AG04450 (cell line): ENCODE data around the gene AP2A2. TPM values are rescaled to one million over a fixed set of nuclear protein-coding genes. Genes with fewer than 3 reads are reported as not detected.

Experiments used
- CTCF ChIA-PET: fragments of 300-600, 350-600 bp; formaldehyde crosslinking; extraction: SDS; loops from one replicate; lab custom pipeline; 2022; ENCODE audit warnings: antibody characterized with exemption, inconsistent platforms; lab: Charles Lee
- POLR2A ChIA-PET: fragments of 350-600 bp; formaldehyde crosslinking; extraction: SDS; loops from one replicate; lab custom pipeline; 2021; ENCODE audit warnings: antibody characterized with exemption, inconsistent platforms; lab: Yijun Ruan, JAX
- DNase-seq: peaks from one replicate; pipeline ENCODE4 v3.0.0-alpha.2; 2011; ENCODE audit warnings: low read depth, low spot score
- H3K27ac ChIP-seq: one replicate; pipeline ENCODE4 v1.5.1; 2012; ENCODE audit warnings: low read depth, low read length, control low read depth
- H3K27me3 ChIP-seq: one replicate; pipeline ENCODE4 v1.6.0; 2012; ENCODE audit warnings: low read length; ENCODE audit not compliant: control insufficient read depth, insufficient read depth
- H3K4me3 ChIP-seq: 2 replicates; pipeline ENCODE4 v1.5.1; 2011; ENCODE audit warnings: mild to moderate bottlenecking, low read depth, low read length, control low read depth
- H3K9me3 ChIP-seq: 2 replicates; pipeline ENCODE4 v1.5.1; 2012; ENCODE audit warnings: low read length; ENCODE audit not compliant: control insufficient read depth, insufficient read depth
- polyA plus RNA-seq: library from polyadenylated mRNA; depleted of rRNA; stranded (reverse); fragments of >200 nt; gene quantifications from 2 replicates; pipeline ENCODE4 v1.2.3, GENCODE V29; 2011
- TF ChIP-seq, protein P1 (sequence below): IDR thresholded peaks from 2 replicates; pipeline ENCODE4 v1.5.1; 2011; ENCODE audit warnings: low read depth, low read length, control low read depth, inconsistent platforms

The AP2A2 gene
- polyA plus RNA-seq, 1 experiment, result 54.2 TPM

DNA sequence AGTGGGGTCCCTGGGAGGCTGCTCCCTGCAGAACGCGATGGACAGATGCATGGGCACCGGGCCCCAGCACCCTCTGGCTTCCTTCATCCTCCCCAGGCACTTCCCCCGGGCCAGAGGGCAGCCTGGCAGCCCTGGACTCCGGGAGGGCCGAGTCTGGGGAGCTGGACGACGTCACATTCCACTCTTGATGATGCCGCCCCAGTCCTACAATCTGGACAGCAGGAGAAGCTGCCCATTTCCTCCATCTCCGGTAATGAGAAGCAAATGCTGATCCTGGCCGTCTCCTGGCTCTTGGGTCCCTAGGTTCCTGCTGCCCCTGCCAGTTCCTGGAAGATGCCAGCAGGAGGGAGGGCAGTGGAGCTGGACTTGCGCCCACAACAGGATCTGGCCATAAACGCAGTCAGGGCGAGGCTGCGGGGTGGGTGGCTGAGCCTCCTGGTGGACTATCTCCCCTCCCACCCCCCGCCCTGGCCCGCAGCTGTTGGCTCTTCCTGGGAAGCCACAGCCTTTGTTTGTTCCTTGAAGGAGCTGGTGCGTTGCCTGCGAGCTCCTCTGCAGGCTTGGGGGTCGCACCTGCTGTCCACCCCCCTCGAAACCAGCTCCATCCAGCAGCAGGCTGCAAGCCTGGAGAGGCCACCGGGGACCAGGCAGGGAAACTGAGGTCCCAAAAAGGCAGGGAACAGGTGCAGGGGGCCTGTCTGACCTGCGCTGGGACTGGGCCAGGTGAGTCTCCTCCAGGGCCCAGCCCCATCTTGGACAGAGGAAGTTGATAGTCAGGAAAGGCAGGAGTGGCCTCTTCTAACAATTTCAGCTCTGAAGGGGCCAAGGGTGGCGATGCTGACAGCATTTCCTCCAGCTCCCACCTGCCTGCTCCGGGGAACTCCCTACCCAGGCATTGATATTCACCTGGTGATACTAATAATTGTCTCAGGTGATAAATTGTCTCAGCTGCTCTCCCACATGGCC is 128.8 kb downstream of the AP2A2 start:
- TF ChIP-seq, protein P1, sequence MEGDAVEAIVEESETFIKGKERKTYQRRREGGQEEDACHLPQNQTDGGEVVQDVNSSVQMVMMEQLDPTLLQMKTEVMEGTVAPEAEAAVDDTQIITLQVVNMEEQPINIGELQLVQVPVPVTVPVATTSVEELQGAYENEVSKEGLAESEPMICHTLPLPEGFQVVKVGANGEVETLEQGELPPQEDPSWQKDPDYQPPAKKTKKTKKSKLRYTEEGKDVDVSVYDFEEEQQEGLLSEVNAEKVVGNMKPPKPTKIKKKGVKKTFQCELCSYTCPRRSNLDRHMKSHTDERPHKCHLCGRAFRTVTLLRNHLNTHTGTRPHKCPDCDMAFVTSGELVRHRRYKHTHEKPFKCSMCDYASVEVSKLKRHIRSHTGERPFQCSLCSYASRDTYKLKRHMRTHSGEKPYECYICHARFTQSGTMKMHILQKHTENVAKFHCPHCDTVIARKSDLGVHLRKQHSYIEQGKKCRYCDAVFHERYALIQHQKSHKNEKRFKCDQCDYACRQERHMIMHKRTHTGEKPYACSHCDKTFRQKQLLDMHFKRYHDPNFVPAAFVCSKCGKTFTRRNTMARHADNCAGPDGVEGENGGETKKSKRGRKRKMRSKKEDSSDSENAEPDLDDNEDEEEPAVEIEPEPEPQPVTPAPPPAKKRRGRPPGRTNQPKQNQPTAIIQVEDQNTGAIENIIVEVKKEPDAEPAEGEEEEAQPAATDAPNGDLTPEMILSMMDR, result no peak

DNA sequence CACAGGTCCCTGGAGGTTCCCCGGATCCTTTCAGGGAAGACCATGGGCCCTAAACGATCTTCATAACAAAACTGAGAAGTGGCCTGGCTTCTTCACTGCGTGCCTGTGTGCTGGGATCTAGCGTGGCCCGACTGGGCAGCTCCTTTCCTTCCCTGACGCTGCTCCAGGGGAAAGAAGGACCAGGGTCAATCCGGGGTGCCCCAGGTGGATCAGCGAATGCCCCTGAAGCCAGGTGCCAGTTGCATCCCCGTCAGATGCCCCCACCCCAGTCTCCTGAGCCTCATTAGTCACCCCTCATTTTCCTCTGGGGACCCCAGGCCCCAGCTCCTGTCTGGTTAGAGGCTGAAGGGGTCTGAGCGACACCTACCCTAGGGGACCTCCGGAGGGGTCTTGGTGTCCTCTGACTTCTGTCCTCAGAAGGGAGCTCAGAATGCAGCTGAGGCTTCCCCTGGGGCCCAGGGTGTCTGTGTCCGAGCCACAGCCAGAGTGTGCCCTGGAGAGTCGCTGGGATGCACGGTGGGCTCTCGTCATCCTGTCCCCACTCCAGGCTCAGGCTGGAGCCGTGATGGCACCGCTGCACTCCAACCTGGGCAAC is 129.5 kb downstream of the AP2A2 start:
- no peak overlapping the region for H3K27ac ChIP-seq
- ChIA-PET POLR2A (no interaction called here), CTCF (no interaction called here)
- no peak overlapping the region for H3K4me3 ChIP-seq
- H3K27me3 ChIP-seq, result peaks cover 16% of the 10 kb centered on the region
- no peak for DNase-seq
- TF ChIP-seq, protein P1, result no peak
- no peaks in the 10 kb centered on the region; the same call in 1 of the 2 replicates for H3K9me3 ChIP-seq

More for the DNA sequence above, 128.8 kb downstream of the AP2A2 start:
- no peak overlapping the region for H3K27ac ChIP-seq
- no peak for DNase-seq
- H3K27me3 ChIP-seq, result peaks cover 21% of the 10 kb centered on the region
- CTCF ChIA-PET, result no interaction called here
- H3K4me3 ChIP-seq, result no peak overlapping the region
- no peaks in the 10 kb centered on the region; the same call in 1 of the 2 replicates for H3K9me3 ChIP-seq
- POLR2A ChIA-PET, result no interaction called here

DNA sequence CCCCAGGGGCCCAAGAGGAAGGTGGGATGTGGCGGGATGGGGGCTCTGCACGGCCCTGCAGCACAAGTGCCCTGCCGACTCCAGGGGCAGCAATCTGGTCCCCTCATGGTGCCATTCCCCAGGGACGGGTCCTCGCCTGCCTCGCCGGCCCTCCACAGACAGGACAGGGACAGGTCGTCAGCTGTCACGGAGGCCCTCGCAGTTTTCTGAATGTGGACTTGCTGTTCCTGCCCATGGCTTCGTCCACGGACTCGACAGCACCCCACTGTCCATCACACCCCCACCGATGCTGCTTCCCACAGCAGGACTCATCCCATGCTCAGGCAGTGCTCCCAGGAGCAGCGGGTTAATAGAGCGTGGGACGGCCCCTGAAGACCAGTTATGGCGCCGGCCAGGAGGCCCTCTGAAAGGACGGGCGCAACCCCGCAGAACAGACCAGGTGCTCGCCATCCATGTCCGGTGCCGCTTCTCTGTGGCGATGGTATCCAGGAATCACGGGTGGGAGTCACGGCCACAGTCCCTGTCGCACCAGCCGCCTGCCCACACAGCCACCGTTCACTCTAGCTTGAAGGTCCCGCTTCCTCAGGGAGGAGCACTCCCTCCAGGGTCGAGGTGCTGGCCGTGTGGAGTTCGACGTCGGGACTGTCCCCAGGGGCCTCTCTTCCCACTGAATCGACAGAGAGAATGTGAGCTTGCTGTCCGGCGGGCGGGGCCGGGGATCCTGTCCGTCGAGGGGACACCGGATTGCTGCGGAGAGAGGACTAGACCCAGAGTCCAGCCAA is 130.5 kb downstream of the AP2A2 start:
- Histone ChIP-seq H3K4me3 (no peak overlapping the region), H3K27me3 (peaks cover 16% of the 10 kb centered on the region), H3K27ac (no peak overlapping the region), H3K9me3 (no peaks in the 10 kb centered on the region; the same call in 1 of the 2 replicates)
- TF ChIP-seq, protein P1, result no peak
- DNase-seq, result no peak
- ChIA-PET POLR2A (no interaction called here), CTCF (no interaction called here)

DNA sequence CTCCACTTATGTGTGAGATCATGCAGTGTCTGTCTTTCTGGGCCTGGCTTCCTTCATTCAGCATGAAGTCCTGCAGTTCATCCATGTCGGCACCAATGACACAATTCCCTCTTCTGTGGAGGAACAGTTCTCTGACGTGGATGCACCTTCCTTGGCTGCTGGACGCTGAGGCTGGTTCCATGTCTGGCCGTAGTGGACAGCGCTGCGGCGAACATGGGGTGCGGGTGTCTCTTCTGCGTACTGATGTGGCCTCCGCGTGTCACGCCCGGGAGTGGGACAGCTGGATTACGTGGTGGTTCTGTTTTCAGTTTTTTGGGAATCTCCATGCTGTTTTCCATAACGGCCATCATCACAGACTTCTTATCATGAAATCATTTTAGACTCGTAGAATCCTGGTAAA is 132.1 kb downstream of the AP2A2 start:
- H3K4me3 ChIP-seq, result no peak overlapping the region
- peaks cover 16% of the 10 kb centered on the region for H3K27me3 ChIP-seq
- H3K9me3 ChIP-seq, result peaks cover 6% of the 10 kb centered on the region
- H3K27ac ChIP-seq, result no peak overlapping the region
- ChIA-PET CTCF (no interaction called here), POLR2A (no interaction called here)
- TF ChIP-seq, protein P1, result no peak
- no peak for DNase-seq
